NCI-H1930 (cell line): ENCODE data around the gene ZNF765.
"Not testable (repeated sequence)": the region's sequence is repeated elsewhere in the genome, so short reads cannot be mapped to it uniquely, and the experiment has no call there.

Experiments used
- DNase-seq, 2 experiments: peaks; one replicate each; lab custom pipeline; 2025; lab: John Stamatoyannopoulos, UW

The ZNF765 gene

DNA sequence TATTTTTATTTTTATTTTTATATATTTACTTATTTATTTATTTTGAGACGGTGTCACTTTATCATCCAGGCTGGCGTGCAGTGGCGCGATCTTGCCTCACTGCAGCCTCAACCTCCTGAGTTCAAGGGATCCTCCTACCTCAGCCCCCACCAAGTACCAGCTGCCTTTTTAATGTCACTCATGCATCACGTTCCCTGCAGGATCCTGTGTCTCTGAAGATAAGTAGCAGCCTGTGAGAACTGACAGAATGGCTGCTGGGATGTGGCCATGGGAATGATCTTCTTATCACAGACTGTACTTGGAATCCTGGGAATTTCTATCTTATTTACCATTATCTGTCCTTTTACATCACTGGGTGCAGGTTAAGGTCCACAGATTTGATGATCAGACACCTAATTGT, 27.6 kb downstream of the ZNF765 start:
- no peak for DNase-seq

DNA sequence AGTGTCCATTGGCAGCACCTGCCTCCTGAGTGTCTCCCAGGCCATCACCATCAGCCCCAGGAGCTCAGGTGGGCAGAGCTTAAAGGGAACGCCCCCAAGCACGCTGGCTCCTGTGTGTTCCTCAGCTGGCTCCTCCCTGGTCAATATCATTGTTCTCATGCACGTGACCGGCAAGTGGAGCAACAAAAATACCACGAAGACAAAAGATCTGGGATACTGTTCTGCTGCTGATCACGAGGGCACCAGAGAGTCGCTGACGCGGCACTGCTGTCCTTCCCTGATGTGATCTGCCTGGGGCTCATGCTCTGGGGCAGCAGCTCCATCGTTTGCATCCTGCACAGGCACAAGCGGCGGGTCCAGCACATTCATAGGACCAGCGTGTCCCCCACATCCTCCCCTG, 28.1 kb downstream of the ZNF765 start:
- not testable (repeated sequence) for DNase-seq

DNA sequence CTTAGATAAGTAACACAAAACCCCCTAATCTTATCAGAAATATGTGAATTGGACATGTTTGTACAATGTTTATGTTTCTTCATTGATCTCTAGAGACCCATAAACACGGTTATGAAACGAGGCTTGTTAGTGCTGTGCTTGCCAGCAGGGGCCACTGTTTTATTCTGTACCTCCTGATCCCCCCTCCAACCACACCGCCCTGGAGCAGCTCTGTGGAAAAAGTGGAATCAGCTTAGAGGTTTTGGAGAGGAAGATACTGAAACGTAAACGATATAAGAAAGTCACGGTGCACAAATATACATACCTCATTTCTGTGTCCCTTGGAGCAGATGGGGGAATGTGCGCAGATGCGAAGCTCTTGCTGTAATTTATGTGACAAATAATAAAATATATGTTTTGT, 28.7 kb downstream of the ZNF765 start:
- DNase-seq = not testable (repeated sequence)

DNA sequence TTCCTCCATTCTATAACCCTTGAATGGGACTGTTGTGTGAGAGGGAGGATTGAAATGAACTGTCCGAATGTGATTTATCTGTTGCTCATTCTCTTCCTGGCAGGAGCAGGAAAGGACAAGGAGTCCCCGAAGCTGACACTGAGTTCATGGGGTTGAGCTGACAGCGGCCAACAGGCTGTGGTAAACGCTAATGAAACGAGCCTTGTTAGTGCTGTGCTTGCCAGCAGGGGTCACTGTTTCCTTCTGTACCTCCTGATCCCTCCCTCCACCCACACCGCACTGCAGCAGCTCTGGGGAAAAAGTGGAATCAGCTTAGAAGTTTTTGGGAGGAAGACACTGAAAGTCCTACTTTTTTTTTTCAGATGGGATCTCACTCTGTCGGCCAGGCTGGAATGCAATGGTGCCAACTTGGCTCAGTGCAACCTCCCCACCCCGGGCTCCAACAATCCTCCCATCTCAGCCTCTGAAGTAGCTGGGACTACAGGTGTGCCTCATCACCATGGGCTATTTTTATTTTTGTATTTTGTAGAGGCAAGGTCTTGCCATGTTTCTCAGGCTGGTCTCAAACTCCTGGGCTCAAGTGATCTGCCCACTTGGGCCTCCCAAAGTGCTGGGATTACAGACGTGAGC, 30.1 kb downstream of the ZNF765 start:
- peak; percentile 62 for DNase-seq

DNA sequence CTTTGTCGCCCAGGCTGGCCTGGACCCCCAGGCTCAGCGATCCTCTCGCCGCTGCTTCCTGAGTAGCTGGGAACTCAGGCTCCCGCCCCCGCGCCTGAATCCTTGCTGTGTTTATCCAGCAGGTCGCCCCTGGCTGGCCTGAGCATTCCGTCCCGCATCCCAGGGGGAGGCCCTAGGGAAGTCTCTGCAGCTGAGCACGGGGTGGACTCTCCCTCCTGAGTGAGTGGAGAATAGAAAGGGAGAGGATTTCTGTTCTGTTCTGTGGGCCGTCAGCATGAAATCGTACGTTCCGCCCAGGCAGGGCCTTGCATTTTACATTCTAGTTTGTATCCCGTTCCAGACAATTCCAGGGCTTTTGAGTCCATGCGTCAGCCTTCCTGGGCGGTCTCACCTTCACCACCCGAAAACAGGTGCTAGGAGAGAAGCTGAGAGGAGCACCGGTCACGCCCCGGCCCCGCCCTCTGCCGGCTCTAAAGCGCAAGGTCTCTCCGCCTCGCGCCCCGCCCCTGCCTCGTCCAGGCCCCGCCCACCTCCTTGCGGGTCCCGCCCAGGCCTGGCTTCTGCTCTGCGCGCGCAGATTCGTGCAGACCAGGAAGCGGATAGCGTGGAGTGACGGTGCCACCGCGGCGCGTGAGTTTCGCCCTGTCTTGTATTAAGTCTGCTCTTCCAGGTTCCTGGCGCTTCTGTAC, 36.6 kb downstream of the ZNF765 start, which contains the start of gene ZNF761:
ZNF761 (plus strand) TSS at position 586 of the 689 bp plus-strand sequence. CDS start 15,285 bp downstream, outside the sequence.
- DNase-seq = peak; percentile 91 to 93

DNA sequence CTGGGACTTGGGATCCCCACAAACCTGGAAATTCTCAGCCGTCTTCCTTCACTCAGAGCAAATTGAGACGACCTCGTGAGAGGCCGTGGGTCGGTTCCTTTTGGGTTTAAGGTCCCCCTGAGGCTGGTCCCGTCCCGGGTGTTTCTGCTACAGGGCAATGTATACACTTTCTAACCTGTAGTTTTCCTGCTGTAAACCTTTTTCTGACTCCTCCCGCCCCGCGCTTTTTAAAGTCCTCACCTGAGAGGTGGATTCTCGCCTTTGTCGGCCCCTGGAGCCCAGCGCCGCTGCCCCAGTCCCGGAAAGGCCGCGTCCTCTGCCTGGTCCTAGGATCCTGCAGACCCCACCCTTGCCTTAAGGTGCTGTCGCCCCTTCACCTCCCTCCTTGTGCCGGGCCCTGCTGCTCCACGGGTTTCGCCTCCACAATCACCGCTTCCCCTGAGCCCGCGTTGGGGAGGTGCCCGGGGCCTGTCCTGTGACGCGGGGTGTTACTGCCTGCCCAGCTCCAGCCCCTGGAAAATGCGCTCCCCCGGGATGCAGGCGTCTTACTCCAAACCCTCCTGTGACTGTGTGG, 37.2 kb downstream of the ZNF765 start:
- DNase-seq = no peak

DNA sequence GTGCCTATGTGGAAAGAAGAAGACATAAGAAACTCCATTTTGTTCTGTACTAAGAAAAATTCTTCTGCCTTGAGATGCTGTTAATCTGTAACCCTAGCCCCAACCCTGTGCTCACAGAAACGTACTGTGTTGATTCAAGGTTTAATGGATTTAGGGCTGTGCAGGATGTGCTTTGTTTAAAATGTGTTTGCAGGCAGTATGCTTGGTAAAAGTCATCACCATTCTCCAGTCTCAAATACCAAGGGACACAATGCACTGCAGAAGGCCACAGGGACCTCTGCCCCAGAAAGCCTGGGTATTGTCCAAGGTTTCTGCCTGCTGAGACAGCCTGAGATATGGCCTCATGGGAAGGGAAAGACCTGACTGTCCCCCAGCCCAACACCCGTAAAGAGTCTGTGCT, 48.9 kb downstream of the ZNF765 start:
- not testable (repeated sequence) for DNase-seq

DNA sequence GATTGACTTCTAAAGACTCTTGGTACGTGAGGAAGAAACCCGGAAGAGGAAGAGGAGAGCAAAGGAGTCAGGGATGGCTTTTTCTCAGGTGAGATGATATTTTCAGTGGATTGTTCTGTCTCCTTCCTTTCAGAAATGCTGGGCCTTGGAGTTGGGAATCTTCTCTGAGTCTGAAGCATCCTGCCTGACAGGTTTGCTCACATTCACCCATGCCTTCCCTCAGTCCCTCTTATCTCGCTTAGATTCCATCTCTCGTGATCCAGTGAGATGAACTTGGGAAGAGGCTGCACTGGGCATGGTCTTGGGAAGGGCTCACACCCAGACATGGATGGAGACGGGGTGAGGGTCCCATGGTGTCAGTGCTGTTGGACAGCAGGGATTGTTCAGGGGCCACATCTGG, 52.2 kb downstream of the ZNF765 start:
- DNase-seq = not testable (repeated sequence)

DNA sequence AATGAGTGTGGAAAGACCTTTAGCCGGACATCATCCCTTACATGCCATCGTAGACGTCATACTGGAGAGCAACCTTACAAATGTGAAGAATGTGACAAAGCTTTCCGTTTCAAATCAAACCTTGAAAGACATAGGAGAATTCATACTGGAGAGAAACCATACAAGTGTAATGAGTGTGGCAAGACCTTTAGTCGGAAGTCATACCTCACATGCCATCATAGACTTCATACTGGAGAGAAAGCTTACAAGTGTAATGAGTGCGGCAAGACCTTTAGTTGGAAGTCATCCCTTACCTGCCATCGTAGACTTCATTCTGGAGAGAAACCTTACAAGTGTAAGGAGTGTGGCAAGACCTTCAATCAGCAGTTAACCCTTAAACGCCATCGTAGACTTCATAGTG, 60.9 kb downstream of the ZNF765 start:
- DNase-seq = no peak

DNA sequence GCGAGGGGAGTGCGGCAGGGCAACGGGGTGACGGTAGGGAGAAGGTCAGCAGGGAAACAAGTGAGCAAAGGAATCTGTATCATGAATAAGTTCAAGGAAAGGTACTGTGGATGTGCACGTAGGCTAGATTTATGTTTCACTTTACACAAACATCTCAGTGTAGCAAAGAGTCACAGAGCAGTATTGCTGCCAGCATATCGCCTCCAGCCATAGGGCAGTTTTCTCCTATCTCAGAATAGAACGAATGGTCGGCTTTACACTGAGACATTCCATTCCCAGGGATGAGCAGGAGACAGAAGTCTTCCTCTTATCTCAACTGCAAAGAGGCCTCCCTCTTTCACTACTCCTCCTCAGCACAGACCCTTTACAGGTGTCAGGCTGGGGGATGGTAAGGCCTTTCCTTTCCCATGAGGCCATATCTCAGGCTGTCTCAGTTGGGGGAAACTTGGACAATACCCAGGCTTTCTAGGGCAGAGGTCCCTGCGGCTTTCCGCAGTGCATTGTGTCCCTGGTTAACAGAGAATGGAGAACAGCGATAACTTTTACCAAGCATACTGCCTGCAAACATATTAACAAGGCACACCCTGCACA, 65.3 kb downstream of the ZNF765 start:
- DNase-seq = not testable (repeated sequence)

DNA sequence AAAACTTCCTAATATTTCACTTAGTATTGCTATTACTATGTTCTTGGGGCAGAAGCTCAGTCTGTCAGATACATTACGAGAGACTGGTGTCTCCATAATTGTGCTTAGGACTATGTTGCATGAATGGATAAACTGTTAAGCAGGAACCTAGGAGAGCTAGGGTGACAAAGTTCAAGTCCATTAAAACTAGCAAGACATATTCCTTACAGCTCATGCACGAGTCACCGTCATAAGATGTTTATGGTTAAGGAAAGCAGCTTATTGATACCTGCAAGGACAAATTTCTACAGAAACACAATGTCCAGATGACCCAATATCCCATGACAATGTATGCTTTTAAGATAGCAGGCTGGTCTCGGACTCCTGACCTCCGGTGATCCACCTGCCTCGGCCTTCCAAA, 66.9 kb downstream of the ZNF765 start:
- DNase-seq = no peak

DNA sequence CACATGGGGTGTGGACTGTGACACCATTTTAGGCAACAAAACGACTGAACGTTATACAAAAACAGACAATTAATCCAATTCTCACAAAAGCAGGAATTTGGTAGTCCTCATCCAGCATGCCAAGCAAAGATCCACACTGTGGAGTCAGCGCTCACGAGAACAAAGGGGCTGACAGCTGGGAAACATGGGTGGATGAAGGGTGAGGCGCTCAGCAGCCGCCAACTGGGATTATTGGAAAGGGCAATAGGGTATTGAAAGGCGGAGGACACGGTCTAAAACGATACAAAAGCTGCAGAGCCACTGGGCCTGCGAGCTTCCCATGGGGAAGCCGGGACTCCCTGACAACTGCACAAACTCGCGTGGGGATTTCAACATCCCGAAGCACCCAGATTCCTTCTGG, 67.9 kb downstream of the ZNF765 start:
- DNase-seq = no peak

DNA sequence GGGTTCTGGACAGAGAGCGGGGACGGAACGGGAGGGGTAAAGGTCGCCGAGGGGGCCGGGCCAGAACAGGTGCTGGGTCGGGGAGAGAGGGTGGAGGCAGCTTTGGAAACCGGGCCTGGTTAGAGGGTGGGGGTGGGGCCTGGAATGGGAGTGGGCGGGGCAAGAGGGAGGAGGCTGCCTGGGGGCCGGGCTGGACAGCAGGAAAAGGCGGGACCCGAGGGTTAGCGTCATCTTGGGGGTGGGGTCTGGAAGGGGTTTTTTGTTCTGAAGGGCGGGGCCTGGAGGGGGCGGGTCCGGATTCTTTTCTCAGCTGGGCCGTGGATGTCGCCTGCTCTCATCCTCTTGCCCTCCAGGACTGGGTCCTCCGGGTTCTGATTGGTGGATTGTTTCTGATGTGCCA, 68.3 kb downstream of the ZNF765 start:
- no peak for DNase-seq

DNA sequence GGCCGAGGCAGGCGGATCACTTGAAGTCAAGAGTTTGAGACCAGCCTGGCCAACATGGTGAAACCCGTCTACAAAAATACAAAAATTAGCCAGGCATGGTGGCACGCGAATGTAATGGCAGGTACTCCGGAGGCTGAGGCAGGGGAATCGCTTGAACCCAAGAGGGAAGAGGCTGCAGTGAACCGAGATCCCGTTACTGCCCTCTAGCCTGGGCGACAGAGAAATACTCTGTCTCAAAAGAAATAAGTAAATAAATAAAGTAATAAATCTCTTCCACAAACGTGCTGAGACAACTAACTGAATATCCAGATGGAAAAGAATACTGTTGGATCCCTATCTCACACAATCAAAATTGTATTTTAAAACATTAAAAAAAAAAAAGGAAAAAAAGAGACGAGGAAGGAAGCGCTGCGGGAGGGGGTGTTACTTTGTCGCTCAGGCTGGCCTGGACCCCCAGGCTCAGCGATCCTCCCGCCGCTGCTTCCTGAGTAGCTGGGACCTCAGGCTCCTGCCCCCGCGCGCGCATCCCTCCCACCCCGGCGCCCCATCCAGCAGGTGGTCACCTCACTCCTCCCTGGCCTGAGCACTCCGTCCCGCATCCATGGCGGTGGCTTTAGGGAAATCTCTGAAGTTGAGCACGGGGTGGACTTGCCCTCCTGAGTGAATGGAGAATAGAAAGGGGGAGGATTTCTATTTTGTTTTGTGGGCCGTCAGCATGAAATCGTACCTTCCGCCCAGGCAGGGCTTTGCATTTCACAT, 72.0 kb downstream of the ZNF765 start:
- DNase-seq = peak in 1 of 2 experiments; percentile 52

DNA sequence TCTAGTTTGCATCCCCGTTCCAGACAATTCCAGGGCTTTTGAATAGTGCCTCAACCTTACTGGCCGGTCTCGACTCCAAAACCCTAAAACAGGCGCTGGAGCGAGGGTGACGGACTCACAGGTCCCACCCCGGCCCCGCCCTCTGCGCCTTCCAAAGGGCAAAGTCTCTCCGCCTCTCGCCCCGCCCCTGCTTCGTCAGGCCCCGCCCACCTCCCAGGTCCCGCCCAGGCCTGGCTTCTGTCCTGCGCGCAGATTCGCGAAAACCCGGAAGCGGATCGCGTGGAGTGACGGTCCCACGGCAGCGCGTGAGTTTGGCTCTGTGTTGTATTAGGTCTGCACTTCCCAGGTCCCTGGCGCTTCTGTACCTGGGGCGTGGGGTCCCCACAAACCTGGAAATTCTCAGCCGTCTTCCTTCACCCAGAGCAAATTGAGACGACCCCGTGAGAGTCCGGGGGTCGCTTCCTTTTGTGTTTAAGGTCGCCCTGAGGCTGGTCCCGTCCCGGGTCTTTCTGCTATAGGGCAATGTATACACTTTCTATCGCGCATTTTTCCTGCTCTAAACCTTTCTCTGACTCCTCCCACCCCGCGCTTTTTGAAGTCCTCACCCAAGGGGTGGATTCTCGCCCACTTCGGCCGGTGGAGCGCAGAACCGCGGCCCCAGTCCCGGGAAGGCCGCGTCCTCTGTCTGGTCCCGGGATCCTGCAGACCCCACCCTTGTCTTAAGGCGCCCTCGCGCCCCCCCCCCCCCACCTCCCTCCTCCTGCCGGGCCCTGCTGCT, 72.7 kb downstream of the ZNF765 start, which contains the start of gene ZNF813:
ZNF813 (plus strand) TSS at position 249 of the 778 bp plus-strand sequence. CDS start 16,090 bp downstream, outside the sequence.
- DNase-seq = peak; percentile 82 to 86

DNA sequence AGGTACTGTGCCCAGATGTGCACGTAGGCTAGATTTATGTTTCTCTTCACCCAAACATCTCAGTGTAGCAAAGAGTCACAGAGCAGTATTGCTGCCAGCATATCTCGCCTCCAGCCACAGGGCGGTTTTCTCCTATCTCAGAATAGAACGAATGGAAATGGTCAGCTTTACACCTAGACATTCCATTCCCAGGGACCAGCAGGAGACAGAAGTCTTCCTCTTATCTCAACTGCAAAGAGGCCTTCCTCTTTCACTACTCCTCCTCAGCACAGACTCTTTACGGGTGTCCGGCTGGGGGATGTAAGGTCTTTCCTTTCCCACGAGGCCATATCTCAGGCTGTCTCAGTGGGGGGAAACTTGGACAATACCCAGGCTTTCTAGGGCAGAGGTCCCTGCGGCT, 73.7 kb downstream of the ZNF765 start:
- DNase-seq = not testable (repeated sequence)

DNA sequence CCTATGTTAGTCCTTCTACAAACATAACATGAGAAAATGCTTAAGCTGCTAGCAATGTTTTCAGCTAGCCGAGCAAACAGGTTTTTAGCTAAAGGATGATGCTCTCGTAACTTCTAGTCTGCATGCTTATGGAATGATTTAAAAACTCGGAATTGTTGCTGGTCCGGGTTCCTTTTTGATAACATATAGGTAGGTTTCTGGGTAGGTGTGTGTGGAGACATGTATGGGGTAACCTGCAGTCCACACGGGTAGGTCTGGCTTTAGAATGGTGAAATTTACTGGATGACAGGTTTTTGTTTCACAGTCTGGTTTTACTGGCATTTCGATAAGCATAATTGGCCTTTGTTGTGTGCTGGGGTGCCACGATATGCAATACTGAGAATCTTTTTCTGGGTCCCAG, 77.0 kb downstream of the ZNF765 start:
- DNase-seq = no peak

DNA sequence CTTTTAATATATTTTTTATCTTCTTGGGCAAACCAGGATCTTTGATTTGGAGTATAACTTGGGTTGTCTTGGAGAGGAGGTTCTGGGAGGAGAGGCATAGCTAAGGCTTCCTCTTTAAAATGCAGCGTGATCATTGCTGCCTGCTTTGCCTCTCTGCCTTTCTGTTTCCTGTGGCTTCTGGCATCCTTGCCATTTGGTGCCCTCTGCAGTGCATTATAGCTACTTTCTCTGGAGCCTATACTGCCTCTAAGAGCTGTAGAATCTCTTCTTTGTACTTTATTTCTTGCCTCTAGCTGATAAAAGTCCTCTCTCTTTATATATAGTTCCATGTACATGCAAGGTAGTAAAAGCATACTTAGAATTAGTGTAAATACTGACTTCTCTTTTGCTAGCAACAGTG, 79.9 kb downstream of the ZNF765 start:
- DNase-seq = not testable (repeated sequence)

DNA sequence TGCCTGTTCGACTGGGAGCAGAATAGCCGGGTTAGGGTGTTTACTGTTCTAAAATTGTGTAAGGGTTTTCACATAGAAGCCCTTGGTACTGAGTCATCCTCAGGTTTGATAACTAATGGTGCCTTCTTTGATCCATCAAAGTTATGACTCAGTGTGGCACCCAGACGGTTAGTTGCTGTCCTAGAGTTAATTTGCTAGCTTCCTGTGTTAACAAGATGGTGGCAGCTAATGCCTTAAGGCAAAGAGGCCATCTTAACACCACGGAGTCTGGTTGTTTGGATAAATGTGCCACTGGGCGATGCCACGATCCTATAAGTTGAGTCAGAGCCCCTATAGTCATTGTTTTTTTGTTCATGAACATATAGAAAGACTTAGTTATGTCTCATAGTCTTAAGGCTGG, 80.5 kb downstream of the ZNF765 start:
- DNase-seq = not testable (repeated sequence)
